Sigmoid colon (tissue), 3 donors: ENCODE measurements around the gene SCTR.

ENCODE experiments used
- CTCF ChIP-seq, 4 experiments: fragments of 450-650 bp in 3 of 4; fragments of 200-600 bp in 1 of 4; IDR thresholded peaks; one replicate each; pipeline ENCODE4 v1.5.1; 2016 to 2019; ENCODE audit warnings: antibody characterized with exemption in 4 of 4, mild to moderate bottlenecking in 3 of 4, moderate library complexity in 2 of 4
- POLR2A ChIP-seq, 2 donors: fragments of 450-650 bp; IDR thresholded peaks; one replicate each; pipeline ENCODE4 v1.6.1; 2016; ENCODE audit warnings: antibody characterized with exemption in 2 of 2, mild to moderate bottlenecking in 2 of 2, moderate library complexity in 2 of 2

GRCh38 chr2:119474371-119475224, 49.7 kb downstream of the SCTR start:
- TF ChIP-seq CTCF (IDR thresholded peaks at IDR 0.05): no peak
- TF ChIP-seq POLR2A (IDR thresholded peaks at IDR 0.05): no peak
